Anterior cingulate cortex (tissue), 58 donors: ENCODE measurements around the gene CAPN1.
A peak's percentile ranks its signal among the peaks of the same experiment; 100 is the strongest.

Experiments
- DNase-seq, 58 donors: peaks; one replicate each; lab custom pipeline; 2025; lab: John Stamatoyannopoulos, UW

CAPN1 gene

DNA sequence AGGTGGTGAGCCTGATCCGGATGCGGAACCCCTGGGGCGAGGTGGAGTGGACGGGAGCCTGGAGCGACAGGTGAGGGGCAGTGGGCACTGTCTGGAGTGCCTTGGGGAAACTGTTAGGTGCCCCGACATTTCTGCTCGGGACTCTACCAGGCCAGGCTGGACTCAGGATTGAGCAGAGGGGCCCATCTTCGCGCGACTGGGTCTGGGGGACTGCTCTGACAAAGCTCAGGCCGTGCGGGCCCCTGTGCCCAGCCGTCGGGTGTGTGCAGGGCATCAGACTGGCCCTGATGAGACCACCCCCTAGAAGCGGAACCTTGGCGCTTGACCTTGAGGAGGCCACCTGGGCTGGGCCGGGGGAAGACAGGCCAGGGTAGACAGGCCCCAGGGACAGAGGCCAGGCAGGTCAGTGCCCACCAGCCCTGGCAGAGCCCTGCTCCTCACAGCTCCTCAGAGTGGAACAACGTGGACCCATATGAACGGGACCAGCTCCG, 6.3 kb downstream of the CAPN1 start:
- no peak for DNase-seq

- no peak for DNase-seq
Measured at GRCh38 chr11:65188486-65188885, 6.8 kb downstream of the CAPN1 start.

DNA sequence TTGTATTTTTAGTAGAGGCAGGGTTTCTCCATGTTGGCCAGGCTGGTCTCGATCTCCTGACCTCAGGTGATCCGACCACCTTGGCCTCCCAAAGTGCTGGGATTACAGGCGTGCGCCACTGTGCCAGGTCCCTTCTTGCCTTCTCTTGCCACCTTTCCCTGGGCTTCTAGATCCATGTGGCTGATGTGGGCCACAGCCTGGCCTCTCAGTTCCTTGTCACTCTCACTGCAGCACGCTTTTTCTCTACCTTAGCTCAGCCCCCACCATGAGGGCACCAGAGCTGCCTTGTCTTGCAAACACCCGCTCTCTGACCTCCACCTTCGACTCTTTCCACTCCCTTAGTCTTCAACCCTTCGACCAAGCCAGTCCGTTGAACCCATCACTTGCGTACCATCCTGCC, 7.5 kb downstream of the CAPN1 start:
- no peak for DNase-seq

- no peak for DNase-seq
Measured at GRCh38 chr11:65194564-65194963, 12.8 kb downstream of the CAPN1 start.

GRCh38 chr11:65204143-65204542, 22.4 kb downstream of the CAPN1 start:
- no peak for DNase-seq

DNA sequence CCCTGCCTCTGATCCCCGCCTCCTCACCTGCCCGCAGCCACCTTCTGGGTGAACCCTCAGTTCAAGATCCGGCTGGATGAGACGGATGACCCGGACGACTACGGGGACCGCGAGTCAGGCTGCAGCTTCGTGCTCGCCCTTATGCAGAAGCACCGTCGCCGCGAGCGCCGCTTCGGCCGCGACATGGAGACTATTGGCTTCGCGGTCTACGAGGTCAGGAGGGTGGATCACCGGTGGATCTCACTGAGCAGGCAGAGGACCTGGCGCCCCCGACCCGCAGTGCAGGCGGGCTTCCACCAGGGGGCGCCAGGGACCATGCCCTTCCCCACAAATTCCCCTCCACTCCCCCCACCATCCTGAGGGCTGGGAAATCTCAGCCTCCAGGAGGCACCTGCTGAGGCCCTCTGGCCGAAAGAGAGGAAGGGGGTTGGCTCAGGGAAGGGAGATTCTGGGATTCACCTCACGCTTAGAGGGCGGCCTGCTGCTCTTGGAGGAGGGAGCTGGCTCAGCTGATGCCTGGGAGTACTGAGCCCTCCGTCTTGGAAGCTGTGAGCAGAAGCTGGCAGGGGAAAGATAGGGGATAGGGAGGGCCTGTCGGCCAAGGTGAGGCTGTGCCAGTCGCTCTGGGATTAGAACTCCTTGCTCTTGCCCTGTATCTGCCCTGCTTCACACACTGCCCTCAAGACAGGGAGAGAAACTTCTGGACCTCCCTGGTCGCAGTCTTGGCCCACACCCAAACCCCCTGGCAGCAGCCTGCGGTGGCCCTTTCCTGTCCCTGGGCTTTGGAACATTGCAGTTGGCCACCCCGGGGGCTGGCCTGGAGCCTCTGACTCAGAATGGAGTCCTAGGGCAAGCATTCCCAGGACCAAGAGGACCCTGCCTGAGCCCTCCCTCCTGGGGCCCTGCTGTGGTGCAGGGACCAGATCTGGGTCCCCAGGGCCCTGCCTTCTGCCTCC, 23.2 kb downstream of the CAPN1 start:
- peak in 45 of 58 donors; percentile 21 to 84 (median 59) for DNase-seq

GRCh38 chr11:65205602-65205967, 23.9 kb downstream of the CAPN1 start:
- DNase-seq = no peak

DNA sequence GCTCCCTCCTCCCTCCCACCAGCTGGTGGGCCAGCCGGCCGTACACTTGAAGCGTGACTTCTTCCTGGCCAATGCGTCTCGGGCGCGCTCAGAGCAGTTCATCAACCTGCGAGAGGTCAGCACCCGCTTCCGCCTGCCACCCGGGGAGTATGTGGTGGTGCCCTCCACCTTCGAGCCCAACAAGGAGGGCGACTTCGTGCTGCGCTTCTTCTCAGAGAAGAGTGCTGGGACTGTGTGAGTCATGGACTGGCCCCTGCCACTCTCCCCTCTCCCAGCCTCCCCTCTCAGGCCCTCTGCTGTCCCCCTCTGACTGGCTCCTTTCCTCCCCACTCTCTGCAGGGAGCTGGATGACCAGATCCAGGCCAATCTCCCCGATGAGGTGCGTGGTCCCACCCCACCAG, 24.7 kb downstream of the CAPN1 start:
- DNase-seq = no peak

DNA sequence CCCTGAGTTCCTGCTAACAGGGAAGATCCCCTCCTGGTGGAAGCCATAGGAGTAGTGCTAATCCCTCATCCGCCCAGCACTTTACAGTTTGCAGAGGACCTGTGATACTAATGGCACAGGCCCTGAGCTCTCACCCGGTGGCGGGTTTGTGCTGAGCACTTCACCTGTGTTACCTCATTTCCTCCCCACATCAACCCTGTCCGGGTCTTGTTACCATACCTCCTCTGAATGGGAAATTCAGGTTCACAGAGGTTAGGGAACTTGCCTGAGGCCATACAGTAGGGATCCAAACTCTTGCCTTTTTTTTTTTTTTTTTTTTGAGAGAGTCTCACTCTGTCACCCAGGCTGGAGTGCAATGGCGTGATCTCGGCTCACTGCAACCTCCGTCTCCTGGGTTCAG, 25.2 kb downstream of the CAPN1 start:
- DNase-seq = no peak

GRCh38 chr11:65207918-65208784, 26.4 kb downstream of the CAPN1 start:
- DNase-seq = no peak

DNA sequence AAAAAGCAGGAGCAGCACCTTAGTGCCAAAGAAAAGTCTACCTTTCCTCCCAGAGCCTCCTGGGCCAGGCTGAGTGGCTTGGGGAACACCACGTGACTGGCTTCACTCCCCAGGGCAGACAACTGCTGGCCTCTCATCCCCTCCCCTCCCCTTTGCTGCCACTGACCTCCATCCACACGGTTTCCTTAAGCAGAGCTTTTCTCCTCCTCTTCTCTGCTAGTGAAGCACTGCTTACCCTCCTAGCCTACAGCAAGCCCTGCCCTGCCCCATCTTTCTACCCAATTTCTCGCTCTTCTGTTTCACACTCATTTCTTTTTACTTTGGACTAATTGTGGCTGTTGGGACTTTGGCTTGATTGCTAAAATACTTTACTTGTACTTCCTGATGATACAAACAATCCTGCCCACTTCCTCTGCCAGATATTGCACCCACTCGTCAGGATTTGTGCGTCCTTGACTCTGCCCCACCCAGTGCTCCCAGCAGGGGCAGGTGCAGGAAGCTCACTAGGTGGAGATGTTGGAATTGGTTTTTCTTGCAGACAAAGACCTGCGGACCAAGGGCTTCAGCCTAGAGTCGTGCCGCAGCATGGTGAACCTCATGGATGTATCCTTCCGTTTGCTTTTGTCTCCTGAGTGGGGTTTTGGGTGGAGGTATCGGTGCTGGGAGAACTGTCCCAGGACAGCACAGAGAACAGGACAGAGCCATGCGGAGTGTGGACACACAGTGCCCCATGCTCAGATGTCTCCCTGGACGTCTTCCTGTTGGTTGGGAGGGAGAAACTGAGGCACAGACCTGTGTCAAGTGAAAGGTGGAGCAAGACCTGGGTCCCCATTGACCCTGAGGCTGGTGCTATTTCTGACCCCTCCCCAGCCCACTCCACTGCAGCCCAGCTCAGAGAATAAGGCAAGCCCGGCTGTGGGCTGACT, 27.3 kb downstream of the CAPN1 start:
- DNase-seq = no peak

- DNase-seq = no peak
Measured at GRCh38 chr11:65209711-65210360, 28.1 kb downstream of the CAPN1 start.

DNA sequence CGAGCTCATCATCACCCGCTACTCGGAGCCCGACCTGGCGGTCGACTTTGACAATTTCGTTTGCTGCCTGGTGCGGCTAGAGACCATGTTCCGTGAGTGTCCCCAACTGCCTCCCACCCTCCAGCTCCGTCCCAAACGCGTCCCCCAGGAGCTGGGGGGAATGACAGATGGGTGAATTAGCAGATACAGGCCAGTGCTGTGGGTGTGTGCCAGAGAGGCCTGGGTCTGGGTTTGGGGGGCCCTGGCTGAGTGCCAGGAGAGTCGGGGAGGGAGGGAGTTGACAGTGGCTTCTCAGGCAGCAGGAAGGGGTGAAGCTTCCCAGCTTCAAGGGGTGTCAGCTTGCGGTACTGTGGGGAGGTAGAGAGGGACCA, 28.6 kb downstream of the CAPN1 start:
- no peak for DNase-seq

- no peak for DNase-seq
Measured at GRCh38 chr11:65210748-65211147, 29.0 kb downstream of the CAPN1 start.

GRCh38 chr11:65211293-65212105, 29.8 kb downstream of the CAPN1 start:
- no peak for DNase-seq

- DNase-seq = no peak
Measured at GRCh38 chr11:65212226-65212801, 30.6 kb downstream of the CAPN1 start.

GRCh38 chr11:65213322-65214211, 31.8 kb downstream of the CAPN1 start:
- no peak for DNase-seq
